Type B pancreatic cell (in vitro differentiated cells): ENCODE results near the gene CADPS. TPM values are rescaled to one million over a fixed set of nuclear protein-coding genes. Genes with fewer than 3 reads are reported as not detected.

Source experiments
- DNase-seq: peaks from one replicate; pipeline ENCODE4 v3.0.0; 2021; ENCODE audit warnings: mixed read lengths; ENCODE audit not compliant: unreplicated experiment; ENCODE audit errors: extremely low spot score
- H3K27ac Mint-ChIP-seq: 2 replicates; pipeline ENCODE4 v1.8.0; 2021; ENCODE audit warnings: mild to moderate bottlenecking, mixed read lengths
- H3K27me3 Mint-ChIP-seq: 2 replicates; pipeline ENCODE4 v1.8.0; 2021; ENCODE audit warnings: mixed read lengths
- H3K36me3 Mint-ChIP-seq: 2 replicates; pipeline ENCODE4 v1.8.0; 2021; ENCODE audit warnings: mixed read lengths
- H3K4me1 Mint-ChIP-seq: one replicate; pipeline ENCODE4 v1.8.0; 2021; ENCODE audit warnings: mixed read lengths; ENCODE audit not compliant: unreplicated experiment
- H3K4me3 Mint-ChIP-seq: 2 replicates; pipeline ENCODE4 v1.8.0; 2021; ENCODE audit warnings: mild to moderate bottlenecking, mixed read lengths
- H3K9me3 Mint-ChIP-seq: 2 replicates; pipeline ENCODE4 v1.8.0; 2021; ENCODE audit warnings: mixed read lengths
- CTCF ChIP-seq: fragments of 200-600 bp; sonication (generic); conservative IDR thresholded peaks from 2 replicates; pipeline ENCODE4 v1.5.0; 2021; ENCODE audit warnings: antibody characterized with exemption, mild to moderate bottlenecking
- total RNA-seq: library from RNA; stranded (reverse); gene quantifications from 2 replicates; pipeline ENCODE4 v1.2.1, GENCODE V29; 2021; ENCODE audit warnings: low replicate concordance

The CADPS gene
- total RNA-seq, 1 donor from 2014 or later, result 21.6 TPM

- Mint-ChIP-seq H3K27ac (no peak overlapping the region), H3K36me3 (no peaks in the 10 kb centered on the region), H3K27me3 (peaks cover 5% of the 10 kb centered on the region), H3K4me3 (no peak overlapping the region), H3K4me1 (no peaks in the 10 kb centered on the region), H3K9me3 (no peaks in the 10 kb centered on the region)
- TF ChIP-seq CTCF, result no peak
- no peak for DNase-seq
Observed at GRCh38 chr3:62566022-62566557, 309.1 kb downstream of the CADPS start.

- H3K27me3 Mint-ChIP-seq, result peaks cover 9% of the 10 kb centered on the region
Observed at GRCh38 chr3:62562596-62562995, 312.6 kb downstream of the CADPS start.

GRCh38 chr3:62562017-62562416 lies 313.2 kb downstream of the CADPS start:
- Mint-ChIP-seq H3K27me3 (peaks cover 9% of the 10 kb centered on the region), H3K9me3 (no peaks in the 10 kb centered on the region), H3K4me3 (no peak overlapping the region), H3K27ac (no peak overlapping the region), H3K36me3 (no peaks in the 10 kb centered on the region), H3K4me1 (peaks cover 5% of the 10 kb centered on the region)
- DNase-seq, result no peak
- no peak for TF ChIP-seq CTCF

More at GRCh38 chr3:62562596-62562995, 312.6 kb downstream of the CADPS start:
- no peak for TF ChIP-seq CTCF
- Mint-ChIP-seq H3K27ac (no peak overlapping the region), H3K4me3 (no peak overlapping the region), H3K4me1 (peaks cover 5% of the 10 kb centered on the region), H3K36me3 (no peaks in the 10 kb centered on the region), H3K9me3 (no peaks in the 10 kb centered on the region)
- no peak for DNase-seq

- Mint-ChIP-seq H3K27ac (no peak overlapping the region), H3K36me3 (no peaks in the 10 kb centered on the region), H3K4me1 (peaks cover 5% of the 10 kb centered on the region), H3K9me3 (no peaks in the 10 kb centered on the region), H3K27me3 (peaks cover 9% of the 10 kb centered on the region), H3K4me3 (no peak overlapping the region)
- TF ChIP-seq CTCF, result peak; percentile 80
- DNase-seq, result no peak
Observed at GRCh38 chr3:62559831-62560445, 315.3 kb downstream of the CADPS start.

GRCh38 chr3:62558549-62559112 lies 316.6 kb downstream of the CADPS start:
- H3K36me3 Mint-ChIP-seq, result no peaks in the 10 kb centered on the region
- no peak overlapping the region for H3K4me3 Mint-ChIP-seq
- peak; percentile 85 for TF ChIP-seq CTCF
- peaks cover 9% of the 10 kb centered on the region for H3K27me3 Mint-ChIP-seq
- H3K9me3 Mint-ChIP-seq, result no peaks in the 10 kb centered on the region
- no peak overlapping the region for H3K27ac Mint-ChIP-seq
- H3K4me1 Mint-ChIP-seq, result peaks cover 5% of the 10 kb centered on the region
- no peak for DNase-seq
